Measurements from ENCODE around the gene UXT.

Gene UXT

DNA sequence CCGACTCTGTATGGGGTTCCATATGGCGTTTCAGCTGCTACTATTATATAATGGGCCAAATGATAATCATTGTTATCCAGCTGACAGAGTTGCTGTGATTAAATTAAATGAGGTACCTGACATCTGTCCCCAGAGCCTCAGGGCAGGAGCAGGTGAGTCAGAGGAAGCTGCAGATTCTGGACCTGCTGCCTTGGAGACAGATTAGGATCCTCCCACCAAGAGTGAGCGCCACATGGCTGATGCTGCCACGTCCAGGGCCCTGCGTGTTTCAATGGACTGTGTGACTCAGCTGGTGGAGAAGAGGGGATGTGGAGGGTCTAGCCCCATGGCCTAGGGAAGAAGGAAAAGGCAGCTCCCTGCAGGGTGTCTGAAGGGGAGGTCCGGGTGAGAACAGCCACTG lies 28.3 kb upstream of the UXT start:
- TF ChIP-seq ISL1 (CRISPR knock-in tag; IDR thresholded peaks at IDR 0.05) (no peak), CSDC2 (CRISPR knock-in tag; IDR thresholded peaks at IDR 0.05) (no peak), ZC3H10 (CRISPR knock-in tag; IDR thresholded peaks at IDR 0.05) (no peak), POU6F1 (CRISPR knock-in tag; IDR thresholded peaks at IDR 0.05; ENCODE audit: borderline replicate concordance, low read depth) (no peak), TCF4 (CRISPR knock-in tag; IDR thresholded peaks at IDR 0.05; ENCODE audit: borderline replicate concordance) (no peak), RARB (CRISPR knock-in tag; IDR thresholded peaks at IDR 0.05) (no peak), PATZ1 (CRISPR knock-in tag; IDR thresholded peaks at IDR 0.05; ENCODE audit: borderline replicate concordance) (no peak), OSR1 (CRISPR knock-in tag; IDR thresholded peaks at IDR 0.05) (no peak), ZNF70 (CRISPR knock-in tag; IDR thresholded peaks at IDR 0.05) (no peak), ZFP3 (CRISPR knock-in tag; IDR thresholded peaks at IDR 0.05) (no peak), TOX (CRISPR knock-in tag; IDR thresholded peaks at IDR 0.05; ENCODE audit: borderline replicate concordance) (no peak), BACH2 (CRISPR knock-in tag; IDR thresholded peaks at IDR 0.05; ENCODE audit: borderline replicate concordance) (no peak), ZNF8 (CRISPR knock-in tag; IDR thresholded peaks at IDR 0.05) (no peak), CREB5 (CRISPR knock-in tag; IDR thresholded peaks at IDR 0.05; ENCODE audit: low read depth) (no peak), ZFP30 (CRISPR knock-in tag; IDR thresholded peaks at IDR 0.05) (no peak), PPARA (CRISPR knock-in tag; IDR thresholded peaks at IDR 0.05; ENCODE audit: borderline replicate concordance) (no peak), ZNF565 (CRISPR knock-in tag; conservative IDR thresholded peaks at IDR 0.05; ENCODE audit: low read depth) (no peak), TSHZ2 (CRISPR knock-in tag; IDR thresholded peaks at IDR 0.05) (no peak)
- ATAC-seq: no peak

DNA sequence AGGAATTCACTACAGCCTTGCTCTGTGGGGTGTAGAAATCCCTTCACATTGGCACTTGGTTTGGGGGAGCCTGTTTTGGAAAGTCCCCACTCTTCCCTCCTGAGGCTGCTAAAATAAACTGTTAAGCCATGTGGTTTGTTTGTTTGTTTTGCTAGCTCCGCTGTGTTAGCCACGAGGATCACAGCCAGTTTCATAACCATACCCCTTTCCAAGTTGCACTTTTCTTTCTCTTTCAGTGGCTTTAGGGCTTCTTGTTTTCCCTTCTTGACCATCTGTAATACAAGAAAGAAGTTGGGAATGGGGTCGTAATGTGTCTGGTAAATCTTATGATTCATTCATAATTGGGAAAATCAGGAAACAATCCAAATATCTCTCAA lies 24.8 kb upstream of the UXT start:
- ATAC-seq: no peak
- TF ChIP-seq OSR1 (CRISPR knock-in tag; IDR thresholded peaks at IDR 0.05) (no peak), BACH2 (CRISPR knock-in tag; IDR thresholded peaks at IDR 0.05; ENCODE audit: borderline replicate concordance) (no peak), ZC3H10 (CRISPR knock-in tag; IDR thresholded peaks at IDR 0.05) (no peak), ZNF565 (CRISPR knock-in tag; conservative IDR thresholded peaks at IDR 0.05; ENCODE audit: low read depth) (no peak), TSHZ2 (CRISPR knock-in tag; IDR thresholded peaks at IDR 0.05) (no peak), GLIS3 (CRISPR knock-in tag; IDR thresholded peaks at IDR 0.05) (no peak), ZFP30 (CRISPR knock-in tag; IDR thresholded peaks at IDR 0.05) (no peak), SNAI2 (CRISPR knock-in tag; IDR thresholded peaks at IDR 0.05) (no peak), TCF4 (CRISPR knock-in tag; IDR thresholded peaks at IDR 0.05; ENCODE audit: borderline replicate concordance) (no peak), ZNF70 (CRISPR knock-in tag; IDR thresholded peaks at IDR 0.05) (no peak), CSRNP3 (CRISPR knock-in tag; IDR thresholded peaks at IDR 0.05) (no peak), ISL1 (CRISPR knock-in tag; IDR thresholded peaks at IDR 0.05) (no peak), ZNF8 (CRISPR knock-in tag; IDR thresholded peaks at IDR 0.05) (no peak), TOX (CRISPR knock-in tag; IDR thresholded peaks at IDR 0.05; ENCODE audit: borderline replicate concordance) (no peak), RARB (CRISPR knock-in tag; IDR thresholded peaks at IDR 0.05) (no peak), ARNTL (CRISPR knock-in tag; IDR thresholded peaks at IDR 0.05; ENCODE audit: borderline replicate concordance, low read depth) (no peak), ZFP3 (CRISPR knock-in tag; IDR thresholded peaks at IDR 0.05) (no peak)
